Lower lobe of right lung (tissue), 2 donors: ENCODE data around the gene AMN. TPM values are rescaled to one million over a fixed set of nuclear protein-coding genes. Genes with fewer than 3 reads are reported as not detected.

ENCODE experiments used
- ATAC-seq, 2 donors: fragments of 200-7000 bp; cut with Tn5 transposase; one replicate each; pipeline ENCODE4 v1.9.1; 2020 to 2022; ENCODE audit warnings: mild to moderate bottlenecking in 2 of 2, moderate library complexity in 2 of 2
- DNase-seq: peaks from one replicate; pipeline ENCODE4 v3.0.0-alpha.2; 2020
- H3K27ac ChIP-seq: fragments of 200-600 bp; one replicate; pipeline ENCODE4 v1.8.0; 2022
- H3K27me3 ChIP-seq: fragments of 200-600 bp; one replicate; pipeline ENCODE4 v1.8.0; 2022; ENCODE audit warnings: low read depth
- H3K36me3 ChIP-seq: fragments of 200-600 bp; one replicate; pipeline ENCODE4 v1.8.0; 2022; ENCODE audit warnings: mild to moderate bottlenecking
- H3K4me1 ChIP-seq: fragments of 200-600 bp; one replicate; pipeline ENCODE4 v1.8.0; 2022
- H3K4me3 ChIP-seq: fragments of 200-600 bp; one replicate; pipeline ENCODE4 v1.8.0; 2022; ENCODE audit warnings: mild to moderate bottlenecking
- H3K9me3 ChIP-seq: fragments of 200-600 bp; one replicate; pipeline ENCODE4 v1.8.0; 2022
- CTCF ChIP-seq: fragments of 200-600 bp; IDR thresholded peaks from one replicate; pipeline ENCODE4 v1.8.0; 2022; ENCODE audit warnings: antibody characterized with exemption, mild to moderate bottlenecking
- intact Hi-C: fragments of 100-400 bp; cut with DNase I; formaldehyde crosslinking; loops from one replicate; pipeline ENCODE4 v1.11.0; 2022
- total RNA-seq: library from RNA; stranded (reverse); fragmentation: NEBNext Ultra II Directional; extraction: Animal tissue kit (Norgen Biotek cat#: 25700); gene quantifications from one replicate; pipeline ENCODE4 v1.2.1, GENCODE V29; 2021
- donor health status: DM: no; HTN: yes; CAD: no; lungs with severe emphysema.

The AMN gene
- total RNA-seq, 1 donor from 2014 or later, result 13.7 TPM

- intact Hi-C loops, result no loop called here
- H3K27ac ChIP-seq, result no peak overlapping the region
- H3K4me3 ChIP-seq, result no peak overlapping the region
These were observed 15.7 kb downstream of the AMN start for GRCh38 chr14:102938191-102938590.

GRCh38 chr14:102939329-102939728, 16.9 kb downstream of the AMN start:
- DNase-seq (peak; percentile 52), ATAC-seq (peak in 1 of 2 donors; percentile 5)
- H3K4me3 ChIP-seq, result no peak overlapping the region
- H3K27ac ChIP-seq, result no peak overlapping the region
- TF ChIP-seq CTCF, result no peak
- no peaks in the 10 kb centered on the region for H3K9me3 ChIP-seq
- peaks cover 14% of the 10 kb centered on the region for H3K4me1 ChIP-seq
- intact Hi-C loops, result no loop called here
- H3K27me3 ChIP-seq, result no peaks in the 10 kb centered on the region
- peaks cover 85% of the 10 kb centered on the region for H3K36me3 ChIP-seq

More at GRCh38 chr14:102938191-102938590, 15.7 kb downstream of the AMN start:
- Histone ChIP-seq H3K9me3 (no peaks in the 10 kb centered on the region), H3K36me3 (peaks cover 83% of the 10 kb centered on the region), H3K4me1 (peaks cover 14% of the 10 kb centered on the region), H3K27me3 (no peaks in the 10 kb centered on the region)
- ATAC-seq (no peak), DNase-seq (peak; percentile 39)
- TF ChIP-seq CTCF, result no peak

- no peak overlapping the region for H3K27ac ChIP-seq
- peak; percentile 90 to 94 for ATAC-seq
- H3K4me1 ChIP-seq, result peaks cover 14% of the 10 kb centered on the region
- H3K27me3 ChIP-seq, result no peaks in the 10 kb centered on the region
- DNase-seq, result peak; percentile 92
- H3K36me3 ChIP-seq, result peaks cover 92% of the 10 kb centered on the region
- no peak overlapping the region for H3K4me3 ChIP-seq
- no peak for TF ChIP-seq CTCF
- no peaks in the 10 kb centered on the region for H3K9me3 ChIP-seq
- intact Hi-C loops, result no loop called here
These were observed 17.5 kb downstream of the AMN start for GRCh38 chr14:102939820-102940561.

GRCh38 chr14:102940729-102941362, 18.4 kb downstream of the AMN start:
- peaks cover 98% of the 10 kb centered on the region for H3K36me3 ChIP-seq
- intact Hi-C loops, result no loop called here
- ATAC-seq, result peak in 1 of 2 donors; percentile 4
- no peak overlapping the region for H3K4me3 ChIP-seq
- H3K27ac ChIP-seq, result peak overlapping the region; percentile 56
- no peak for DNase-seq
- peaks cover 14% of the 10 kb centered on the region for H3K4me1 ChIP-seq
- no peaks in the 10 kb centered on the region for H3K27me3 ChIP-seq
- no peak for TF ChIP-seq CTCF
- no peaks in the 10 kb centered on the region for H3K9me3 ChIP-seq

GRCh38 chr14:102941419-102942011, 19.1 kb downstream of the AMN start:
- no peak for DNase-seq
- H3K9me3 ChIP-seq, result no peaks in the 10 kb centered on the region
- no peak overlapping the region for H3K4me3 ChIP-seq
- H3K27ac ChIP-seq, result peak overlapping the region; percentile 56
- peaks cover 14% of the 10 kb centered on the region for H3K4me1 ChIP-seq
- peaks cover 98% of the 10 kb centered on the region for H3K36me3 ChIP-seq
- ATAC-seq, result no peak
- intact Hi-C loops, result no loop called here
- TF ChIP-seq CTCF, result no peak
- no peaks in the 10 kb centered on the region for H3K27me3 ChIP-seq
